CD4-positive, alpha-beta memory T cell (primary cell): ENCODE results near the gene KLC4. TPM values are rescaled to one million over a fixed set of nuclear protein-coding genes. Genes with fewer than 3 reads are reported as not detected.

Experiments
- CTCF ChIA-PET: fragments of 350-600 bp; sonication (Branson Sonifier 250); formaldehyde crosslinking; loops from one replicate; lab custom pipeline; 2021; ENCODE audit warnings: inconsistent platforms; ENCODE audit not compliant: partially characterized antibody; lab: Charles Lee
- POLR2A ChIA-PET: fragments of 350-600 bp; sonication (Branson Sonifier 250); formaldehyde crosslinking; loops from one replicate; lab custom pipeline; 2021; ENCODE audit not compliant: partially characterized antibody; lab: Charles Lee
- DNase-seq, 5 donors: peaks; one replicate each; pipeline versions ENCODE4 v3.0.0 to v3.0.0-alpha.2; 2020 to 2022; ENCODE audit warnings: mixed read lengths in 1 of 5
- H3K27ac ChIP-seq: one replicate; pipeline ENCODE4 v1.7.0; 2013; ENCODE audit warnings: low read depth, low read length
- H3K27me3 ChIP-seq: 2 replicates; pipeline ENCODE4 v1.7.0; 2013; ENCODE audit warnings: mild to moderate bottlenecking, low read length, moderate library complexity; ENCODE audit not compliant: insufficient read depth
- H3K36me3 ChIP-seq: 2 replicates; pipeline ENCODE4 v1.7.0; 2013; ENCODE audit warnings: mild to moderate bottlenecking, low read length, moderate library complexity; ENCODE audit not compliant: insufficient read depth
- H3K4me1 ChIP-seq: 2 replicates; pipeline ENCODE4 v1.7.0; 2013; ENCODE audit warnings: mild to moderate bottlenecking, low read length, moderate library complexity; ENCODE audit not compliant: insufficient read depth
- H3K4me3 ChIP-seq, 2 donors: one replicate each; pipeline ENCODE4 v1.7.0; 2013; ENCODE audit warnings: low read length in 2 of 2, mild to moderate bottlenecking in 1 of 2
- H3K9me3 ChIP-seq, 2 donors: one replicate each; pipeline ENCODE4 v1.7.0; 2013; ENCODE audit warnings: low read length in 2 of 2, control low read depth in 1 of 2; ENCODE audit not compliant: control insufficient read depth in 1 of 2
- H3K27ac Mint-ChIP-seq, 7 donors: one replicate each; pipeline ENCODE4 v1.8.0; 2020 to 2021; ENCODE audit warnings: mixed read lengths in 7 of 7, mild to moderate bottlenecking in 6 of 7, inconsistent platforms in 3 of 7, moderate library complexity in 3 of 7
- H3K27me3 Mint-ChIP-seq, 2 donors: one replicate each; pipeline ENCODE4 v1.8.0; 2020 to 2021; ENCODE audit warnings: mixed read lengths in 2 of 2
- H3K36me3 Mint-ChIP-seq, 2 donors: one replicate each; pipeline ENCODE4 v1.8.0; 2020 to 2021; ENCODE audit warnings: mixed read lengths in 2 of 2, inconsistent platforms in 1 of 2, mild to moderate bottlenecking in 1 of 2
- H3K4me1 Mint-ChIP-seq, 4 donors: one replicate each; pipeline ENCODE4 v1.8.0; 2020 to 2021; ENCODE audit warnings: mixed read lengths in 4 of 4, mild to moderate bottlenecking in 1 of 4
- H3K4me3 Mint-ChIP-seq, 8 donors: one replicate each; pipeline ENCODE4 v1.8.0; 2020 to 2021; ENCODE audit warnings: mixed read lengths in 8 of 8, mild to moderate bottlenecking in 7 of 8, moderate library complexity in 6 of 8, inconsistent platforms in 3 of 8
- H3K9me3 Mint-ChIP-seq, 8 donors: one replicate each; pipeline ENCODE4 v1.8.0; 2020 to 2021; ENCODE audit warnings: mixed read lengths in 8 of 8, mild to moderate bottlenecking in 5 of 8, inconsistent platforms in 3 of 8, moderate library complexity in 1 of 8
- intact Hi-C: fragments of 100-400 bp; cut with micrococcal nuclease; formaldehyde crosslinking; loops from one replicate; pipeline ENCODE4 v1.15.1; 2023
- polyA plus RNA-seq, 2 donors: library from polyadenylated mRNA; unstranded; fragments of 300-500 nt; fragmentation: Illumina TruSeq; gene quantifications; one replicate each; pipeline ENCODE4 v1.2.3, GENCODE V29; 2021
- total RNA-seq, 2 experiments: library from RNA; stranded (reverse); gene quantifications; one replicate each; pipeline ENCODE4 v1.2.3, GENCODE V29; 2021

The KLC4 gene
- total and polyA plus RNA-seq, 4 experiments from 2014 or later, result 9.7 to 57.0 (median 31.6) TPM

DNA sequence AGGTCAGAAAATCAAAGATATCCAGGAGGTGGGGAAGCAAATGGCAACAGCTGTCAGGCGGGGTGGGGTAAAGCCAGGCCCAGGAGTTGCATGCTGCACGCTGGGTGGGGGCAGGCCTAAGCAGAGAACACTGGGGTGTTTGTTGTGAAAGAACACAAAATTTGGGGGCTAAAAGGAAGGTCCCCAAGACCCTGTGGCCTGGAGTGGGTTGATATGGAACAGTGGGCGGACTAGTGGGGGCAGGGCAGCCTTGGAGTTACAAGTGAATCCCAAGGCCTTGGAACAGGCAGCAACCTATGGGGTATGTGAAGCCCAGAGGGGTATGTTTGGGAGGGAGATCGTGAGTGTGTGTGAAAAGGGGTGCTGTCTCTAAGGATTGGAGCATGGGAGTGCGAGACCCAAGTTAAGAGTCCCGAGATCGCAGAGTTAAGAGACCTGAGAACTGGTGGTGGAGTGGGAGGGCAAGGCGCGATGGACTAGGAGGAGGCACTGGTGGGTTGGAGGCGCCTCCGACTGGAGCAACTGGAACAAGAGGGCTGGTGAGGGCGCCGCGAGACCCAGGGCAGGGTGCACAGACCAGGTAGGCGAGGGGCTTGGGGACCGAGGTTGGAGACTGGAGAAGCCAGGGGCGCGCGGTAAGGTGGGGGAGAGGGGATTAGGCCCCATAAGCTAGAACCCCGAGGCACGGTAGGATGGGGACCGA lies 6.4 kb upstream of the KLC4 start:
- Mint-ChIP-seq H3K27me3 (no peaks in the 10 kb centered on the region), H3K4me1 (peaks cover 15 to 44% (median 38%) of the 10 kb centered on the region in 4 donors), H3K4me3 (peak overlapping the region; percentile 92 to 97 (median 94)), H3K36me3 (peaks cover 15 to 38% of the 10 kb centered on the region in 2 donors), H3K27ac (peak overlapping the region; percentile 94 to 98 (median 97)), H3K9me3 (peaks cover 0 to 2% (median 0%) of the 10 kb centered on the region in 8 donors)
- DNase-seq, result no peak
- no peaks in the 10 kb centered on the region for H3K9me3 ChIP-seq
- peaks cover 21% of the 10 kb centered on the region for H3K36me3 ChIP-seq
- CTCF ChIA-PET, result interaction anchor here (1.1 to 1.9 kb wide), 5 partner anchors 17 to 73 kb away, joined by 3 to 6 read pairs (median 3); partner anchors contain the start of gene RRP36
- intact Hi-C loops, result loop anchor here (1.0 kb wide), 5 partner anchors 39 to 124 kb away; partner anchors contain the start of genes CNPY3, KLHDC3, PEX6 and PPP2R5D
- POLR2A ChIA-PET, result interaction anchor here (0.6 to 5.3 kb wide), 14 partner anchors 31 to 530 kb away, joined by 3 to 51 read pairs (median 4); partner anchors contain the start of genes ABCC10, CNPY3, KLHDC3 and MEA1
- H3K27ac ChIP-seq, result peak overlapping the region; percentile 85
- no peaks in the 10 kb centered on the region for H3K27me3 ChIP-seq
- peaks cover 34% of the 10 kb centered on the region for H3K4me1 ChIP-seq
- peak overlapping the region; percentile 81 to 88 for H3K4me3 ChIP-seq

DNA sequence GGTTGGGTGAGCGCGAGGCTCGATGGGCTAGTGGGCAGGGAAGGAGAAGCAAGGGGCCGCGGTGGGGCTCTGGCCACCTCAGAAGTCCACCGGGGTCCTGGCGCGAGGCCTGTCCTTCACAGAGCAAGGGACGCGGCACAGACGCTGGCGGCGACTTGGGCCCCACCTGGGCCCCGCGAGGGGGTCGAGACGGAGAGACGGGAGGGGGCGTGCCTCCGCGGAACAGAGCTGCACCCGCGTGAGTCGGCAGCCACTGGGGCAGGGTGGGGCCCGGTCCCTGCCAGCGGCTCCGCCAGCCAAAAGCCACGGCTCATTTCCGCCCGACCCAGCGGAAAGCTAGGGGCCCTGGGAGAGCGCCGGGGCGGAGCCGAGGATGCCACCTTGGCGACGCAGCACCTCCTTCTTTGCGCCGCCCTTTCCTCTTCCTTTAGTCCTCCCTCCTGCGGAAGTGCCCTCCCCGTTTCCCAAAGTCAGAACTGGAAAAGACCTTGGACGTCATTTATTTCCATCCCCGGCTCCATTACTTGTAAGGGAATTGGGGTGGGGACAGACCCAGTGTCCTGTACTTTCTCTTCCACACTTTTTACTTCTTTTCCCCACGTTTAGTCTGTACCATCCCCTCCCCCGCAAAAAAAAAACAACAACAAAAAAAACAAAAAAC lies 5.8 kb upstream of the KLC4 start, which contains the start of gene CUL7:
Gene CUL7, minus strand, starts transcription at position 307 of the 661 bp plus-strand sequence. CDS start 1,063 bp downstream, outside the sequence.
- peak within 1 kb of the TSS; percentile 92 to 97 (median 94) for H3K4me3 Mint-ChIP-seq
- Histone ChIP-seq H3K27me3 (no peaks in the 10 kb centered on the region), H3K9me3 (no peaks in the 10 kb centered on the region), H3K27ac (peak within 1 kb of the TSS; percentile 85), H3K4me3 (peak within 1 kb of the TSS; percentile 81 to 88), H3K36me3 (peaks cover 21% of the 10 kb centered on the region), H3K4me1 (peaks cover 41% of the 10 kb centered on the region)
- DNase-seq, result peak; percentile 86 to 92 (median 88)
- ChIA-PET POLR2A (interaction anchor here (0.6 to 5.3 kb wide), 21 partner anchors 9 to 490 kb away, joined by 3 to 51 read pairs (median 3); partner anchors contain the start of genes ABCC10, CNPY3, KLHDC3 and MEA1), CTCF (interaction anchor here (0.7 to 1.9 kb wide), 6 partner anchors 18 to 74 kb away, joined by 3 to 6 read pairs (median 3); partner anchors contain the start of genes KLHDC3 and RRP36)
- H3K27ac Mint-ChIP-seq, result peak within 1 kb of the TSS; percentile 94 to 98 (median 97)
- H3K9me3 Mint-ChIP-seq, result peaks cover 0 to 2% (median 0%) of the 10 kb centered on the region in 8 donors
- H3K4me1 Mint-ChIP-seq, result peaks cover 22 to 51% (median 44%) of the 10 kb centered on the region in 4 donors
- intact Hi-C loops, result loop anchor here (1.0 kb wide), 5 partner anchors 39 to 124 kb away; partner anchors contain the start of genes CNPY3, KLHDC3, PEX6 and PPP2R5D
- no peaks in the 10 kb centered on the region for H3K27me3 Mint-ChIP-seq
- H3K36me3 Mint-ChIP-seq, result peaks cover 15 to 40% of the 10 kb centered on the region in 2 donors

DNA sequence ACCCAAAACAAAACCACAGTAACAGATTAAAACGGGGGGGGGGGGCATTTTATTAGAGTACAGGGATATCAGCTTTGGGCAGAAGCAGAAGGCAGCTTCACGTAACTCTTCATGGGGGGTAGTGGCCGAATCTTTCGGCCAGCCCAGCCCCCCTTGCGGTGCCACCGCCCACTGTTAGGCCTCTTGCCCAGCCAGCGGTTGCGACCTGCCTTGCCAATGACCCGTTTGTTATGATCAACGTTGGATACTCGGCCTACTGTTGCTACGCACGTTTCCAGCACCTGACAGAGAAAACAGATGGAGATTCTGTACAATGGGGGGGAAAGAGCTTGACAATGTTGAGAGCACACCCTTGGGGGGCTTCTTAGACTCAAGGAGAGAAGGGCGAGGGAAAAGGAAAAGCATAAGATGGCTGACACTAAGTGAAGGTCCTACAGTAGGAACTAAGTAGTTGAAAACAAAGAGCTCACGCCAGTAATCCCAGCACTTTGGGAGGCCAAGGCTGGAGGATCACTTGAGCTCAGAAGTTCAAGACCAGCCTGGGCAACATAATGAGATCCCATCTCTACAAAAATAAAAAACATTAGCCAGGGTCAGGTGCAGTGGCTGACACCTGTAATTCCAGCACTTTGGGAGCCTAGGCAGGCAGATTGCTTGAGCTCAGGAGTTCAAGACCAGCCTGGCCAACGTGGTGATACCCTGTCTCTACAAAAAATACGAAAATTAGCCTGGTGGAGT lies 5.1 kb upstream of the KLC4 start:
- Mint-ChIP-seq H3K4me1 (peaks cover 25 to 58% (median 50%) of the 10 kb centered on the region in 4 donors), H3K27ac (peak overlapping the region; percentile 94 to 98 (median 97)), H3K27me3 (no peaks in the 10 kb centered on the region), H3K9me3 (peaks cover 0 to 2% (median 0%) of the 10 kb centered on the region in 8 donors), H3K4me3 (peak overlapping the region; percentile 92 to 97 (median 94)), H3K36me3 (peaks cover 15 to 44% of the 10 kb centered on the region in 2 donors)
- intact Hi-C loops, result no loop called here
- POLR2A ChIA-PET, result interaction anchor here (0.6 to 5.3 kb wide), 23 partner anchors 9 to 490 kb away, joined by 3 to 51 read pairs (median 3); partner anchors contain the start of genes ABCC10, CNPY3, KLHDC3 and MEA1
- Histone ChIP-seq H3K4me3 (peak overlapping the region; percentile 28 to 81), H3K4me1 (peaks cover 43% of the 10 kb centered on the region), H3K27ac (peak overlapping the region; percentile 85), H3K27me3 (no peaks in the 10 kb centered on the region), H3K9me3 (no peaks in the 10 kb centered on the region), H3K36me3 (peaks cover 17% of the 10 kb centered on the region)
- CTCF ChIA-PET, result interaction anchor here (0.7 to 1.9 kb wide), 6 partner anchors 19 to 75 kb away, joined by 3 to 6 read pairs (median 3); partner anchors contain the start of genes KLHDC3 and RRP36
- DNase-seq, result no peak

DNA sequence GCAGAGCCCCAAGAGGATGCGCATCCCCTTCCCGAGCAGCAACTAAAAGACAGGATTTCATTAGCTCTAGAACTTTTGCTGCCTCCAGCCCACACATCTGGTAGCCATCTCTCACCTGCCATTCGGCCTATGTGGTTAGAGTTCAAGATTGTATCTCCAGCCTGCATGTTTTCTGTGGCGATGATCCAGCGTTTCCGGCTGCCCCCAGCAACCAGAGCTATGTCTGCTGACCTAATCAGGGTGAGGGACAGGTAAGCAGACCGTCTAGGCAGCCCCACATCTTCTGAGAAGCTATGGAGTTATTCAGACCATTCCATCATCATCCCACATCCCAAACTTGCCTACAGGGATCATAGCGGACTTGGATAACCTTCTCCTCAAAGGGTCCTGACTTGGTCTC lies 3.5 kb upstream of the KLC4 start:
- H3K4me1 ChIP-seq, result peaks cover 53% of the 10 kb centered on the region

DNA sequence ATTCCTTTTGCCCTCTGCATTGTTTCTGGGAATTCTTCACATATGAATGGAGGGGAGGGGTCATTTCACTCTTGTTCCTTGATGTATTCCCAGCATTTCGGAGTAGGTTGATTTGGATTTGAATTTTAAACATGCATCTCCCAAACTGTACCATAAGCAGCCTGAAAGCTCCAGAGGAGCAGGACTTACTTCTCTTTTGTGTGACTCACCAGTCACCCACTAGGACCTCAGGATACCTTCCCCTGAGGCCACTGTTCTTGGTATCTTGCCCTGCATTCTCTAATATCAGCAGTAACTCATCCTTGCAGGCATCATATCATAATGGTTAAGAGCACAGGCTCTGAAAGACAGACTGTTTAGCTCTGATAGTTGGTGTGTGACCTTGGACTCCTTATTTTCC lies 900 bp upstream of the KLC4 start:
- Mint-ChIP-seq H3K36me3 (peaks cover 19 to 45% of the 10 kb centered on the region in 2 donors), H3K27me3 (no peaks in the 10 kb centered on the region), H3K27ac (peak overlapping the region; percentile 97 to 100 (median 99)), H3K4me3 (peak overlapping the region; percentile 94 to 99 (median 97)), H3K9me3 (peaks cover 0 to 2% (median 0%) of the 10 kb centered on the region in 8 donors), H3K4me1 (peaks cover 30 to 60% (median 42%) of the 10 kb centered on the region in 4 donors)
- H3K4me1 ChIP-seq, result peaks cover 30% of the 10 kb centered on the region
- DNase-seq, result no peak
- peak overlapping the region; percentile 84 to 87 for H3K4me3 ChIP-seq
- no peaks in the 10 kb centered on the region for H3K9me3 ChIP-seq
- H3K27ac ChIP-seq, result peak overlapping the region; percentile 91
- CTCF ChIA-PET, result interaction anchor here (1.9 kb wide), 1 partner anchor 44 kb away, joined by 7 read pairs; the partner anchor contains the start of genes KLHDC3 and MEA1
- POLR2A ChIA-PET, result interaction anchor here (1.0 to 3.1 kb wide), 13 partner anchors 16 to 288 kb away, joined by 3 to 32 read pairs (median 8); partner anchors contain the start of genes CNPY3, KLHDC3, MEA1 and PEX6
- intact Hi-C loops, result loop anchor here (2.0 kb wide), 1 partner anchor 112 kb away; the partner anchor contains the start of gene SRF
- peaks cover 13% of the 10 kb centered on the region for H3K36me3 ChIP-seq
- no peaks in the 10 kb centered on the region for H3K27me3 ChIP-seq

More for the DNA sequence above, 3.5 kb upstream of the KLC4 start:
- no peaks in the 10 kb centered on the region for H3K9me3 ChIP-seq
- H3K4me3 ChIP-seq, result no peak overlapping the region
- Mint-ChIP-seq H3K9me3 (peaks cover 0 to 2% (median 0%) of the 10 kb centered on the region in 8 donors), H3K4me1 (peaks cover 34 to 74% (median 59%) of the 10 kb centered on the region in 4 donors), H3K36me3 (peaks cover 11 to 40% of the 10 kb centered on the region in 2 donors), H3K27me3 (no peaks in the 10 kb centered on the region), H3K27ac (peak overlapping the region in 4 of 7 donors; percentile 22 to 94 (median 54)), H3K4me3 (peak overlapping the region in 2 of 8 donors; percentile 32 to 35)
- DNase-seq, result no peak
- POLR2A ChIA-PET, result interaction anchor here (0.6 to 5.3 kb wide), 6 partner anchors 34 to 285 kb away, joined by 3 to 51 read pairs (median 23); partner anchors contain the start of genes CNPY3, KLHDC3, MEA1 and PPP2R5D
- peaks cover 13% of the 10 kb centered on the region for H3K36me3 ChIP-seq
- no peak overlapping the region for H3K27ac ChIP-seq
- intact Hi-C loops, result no loop called here
- CTCF ChIA-PET, result interaction anchor here (1.3 kb wide), 1 partner anchor 41 kb away, joined by 5 read pairs; the partner anchor contains the start of genes KLHDC3 and MEA1
- H3K27me3 ChIP-seq, result no peaks in the 10 kb centered on the region
